AG10803 (cell line): ENCODE measurements around the gene CASP3.

ENCODE experiments used
- DNase-seq: peaks from one replicate; pipeline ENCODE4 v3.0.0; 2010; ENCODE audit warnings: low read depth
- H3K4me3 ChIP-seq: 2 replicates; pipeline ENCODE4 v1.5.1; 2011; ENCODE audit warnings: mild to moderate bottlenecking, low read length, control low read depth
- CTCF ChIP-seq: conservative IDR thresholded peaks from 2 replicates; pipeline ENCODE4 v1.5.1; 2011; ENCODE audit warnings: mild to moderate bottlenecking, low read length, control low read depth, inconsistent platforms

The CASP3 gene

GRCh38 chr4:184651899-184652298 lies 2.7 kb upstream of the CASP3 start:
- no peak for DNase-seq
- H3K4me3 ChIP-seq = no peak overlapping the region
- TF ChIP-seq CTCF = no peak

GRCh38 chr4:184649971-184650855 lies 966 bp upstream of the CASP3 start:
- TF ChIP-seq CTCF = no peak
- DNase-seq = peak; percentile 43
- H3K4me3 ChIP-seq = peak overlapping the region; percentile 88

- peak overlapping the region; percentile 83 for H3K4me3 ChIP-seq
- no peak for TF ChIP-seq CTCF
- DNase-seq = peak; percentile 51
These were observed 778 bp downstream of the CASP3 start for GRCh38 chr4:184648313-184649025.

GRCh38 chr4:184648054-184648312 lies 1.3 kb downstream of the CASP3 start:
- peak overlapping the region; percentile 83 for H3K4me3 ChIP-seq
- no peak for DNase-seq
- no peak for TF ChIP-seq CTCF

- TF ChIP-seq CTCF = no peak
- peak overlapping the region; percentile 83 for H3K4me3 ChIP-seq
- peak; percentile 15 for DNase-seq
These were observed 1.8 kb downstream of the CASP3 start for GRCh38 chr4:184647266-184648053.

- no peak for TF ChIP-seq CTCF
- no peak overlapping the region for H3K4me3 ChIP-seq
- DNase-seq = no peak
These were observed 3.2 kb downstream of the CASP3 start for GRCh38 chr4:184645904-184646610.
